Right hindlimb (tissue), 1 donor: ENCODE results near the gene SORL1.

Experiments used
- DNase-seq: peaks from one replicate; pipeline ENCODE4 v3.0.0-alpha.2; 2018

SORL1 gene

DNA sequence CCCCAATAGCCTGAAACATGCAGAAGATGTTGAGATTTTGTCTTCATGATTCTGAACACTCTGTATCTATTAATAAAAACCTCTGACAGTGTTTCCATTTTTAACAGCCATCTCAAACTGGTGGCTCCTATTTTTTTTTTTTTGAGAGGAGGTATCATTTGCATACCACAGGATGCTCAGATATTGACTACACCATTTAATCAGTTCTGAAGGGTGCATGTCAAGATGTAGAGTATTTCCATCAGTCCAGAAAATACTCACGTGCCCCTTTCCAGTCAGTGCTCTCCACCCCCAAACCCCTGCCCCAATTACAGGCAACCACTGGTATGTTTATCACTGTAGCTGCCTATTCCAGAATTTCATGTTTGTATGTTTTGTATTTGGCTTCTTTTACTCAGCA is 85.9 kb downstream of the SORL1 start:
- no peak for DNase-seq

DNA sequence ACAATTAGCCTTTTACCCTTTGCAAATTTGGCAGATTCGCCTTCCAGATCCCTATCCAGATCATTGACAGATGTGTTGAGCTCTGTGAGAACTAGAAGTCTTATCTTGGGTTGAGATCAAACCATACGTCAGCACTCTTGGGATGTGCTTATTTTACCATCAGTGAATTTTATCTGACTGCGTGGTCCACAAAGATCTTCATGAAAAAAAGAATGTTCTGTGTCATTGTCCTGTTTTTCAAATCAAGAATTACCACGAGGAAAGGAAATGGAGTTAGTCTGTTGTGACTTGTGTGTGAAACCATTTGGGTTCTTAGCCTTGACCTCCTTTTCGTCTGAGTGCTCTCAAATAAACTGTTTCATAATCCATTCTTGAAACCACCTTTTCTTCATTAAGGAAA is 86.9 kb downstream of the SORL1 start:
- no peak for DNase-seq

DNA sequence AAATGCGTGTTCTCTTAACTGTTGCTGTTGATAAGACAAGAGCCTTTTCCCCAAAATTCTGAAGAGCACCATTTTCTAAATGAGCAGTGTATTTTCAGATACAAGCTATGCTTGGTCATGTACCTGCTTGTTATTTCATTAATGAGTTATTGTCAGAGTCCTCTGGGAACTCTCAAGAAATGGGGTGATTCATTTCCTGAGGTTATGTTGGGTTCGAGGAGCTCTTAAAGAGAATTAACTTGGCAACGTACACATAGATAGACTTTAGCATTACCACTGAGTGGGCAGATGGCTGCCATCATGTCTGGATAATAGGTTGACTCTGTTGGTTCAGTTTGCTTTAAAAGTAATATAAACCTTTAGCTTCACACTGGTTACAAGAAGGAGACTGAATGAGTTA is 88.5 kb downstream of the SORL1 start:
- DNase-seq = no peak

DNA sequence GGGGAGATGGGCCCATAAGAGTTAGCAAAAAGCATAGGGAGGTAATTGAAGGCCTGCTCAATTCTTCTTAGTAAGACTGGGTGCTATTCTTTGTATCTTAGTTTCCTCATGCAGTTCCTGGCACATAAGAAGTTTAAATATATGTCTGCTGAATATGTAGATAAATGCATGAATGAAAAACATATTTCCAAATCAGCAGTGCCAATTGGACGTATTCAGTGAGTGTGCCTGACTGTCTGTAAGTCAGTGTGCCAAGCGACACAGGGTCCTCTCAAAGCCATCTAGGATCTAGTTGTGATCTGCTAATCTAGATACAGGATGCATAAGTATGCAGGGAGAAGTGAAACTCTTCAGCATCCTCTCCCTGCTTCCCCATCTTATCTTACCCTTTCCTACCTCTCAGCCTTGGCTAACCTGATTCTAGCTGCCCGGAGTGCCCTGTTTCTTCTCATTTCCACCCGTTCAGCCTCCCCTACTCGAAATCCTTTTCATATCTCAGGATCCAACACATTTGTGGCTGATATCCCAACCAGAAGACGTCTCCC is 91.8 kb downstream of the SORL1 start:
- DNase-seq = no peak

DNA sequence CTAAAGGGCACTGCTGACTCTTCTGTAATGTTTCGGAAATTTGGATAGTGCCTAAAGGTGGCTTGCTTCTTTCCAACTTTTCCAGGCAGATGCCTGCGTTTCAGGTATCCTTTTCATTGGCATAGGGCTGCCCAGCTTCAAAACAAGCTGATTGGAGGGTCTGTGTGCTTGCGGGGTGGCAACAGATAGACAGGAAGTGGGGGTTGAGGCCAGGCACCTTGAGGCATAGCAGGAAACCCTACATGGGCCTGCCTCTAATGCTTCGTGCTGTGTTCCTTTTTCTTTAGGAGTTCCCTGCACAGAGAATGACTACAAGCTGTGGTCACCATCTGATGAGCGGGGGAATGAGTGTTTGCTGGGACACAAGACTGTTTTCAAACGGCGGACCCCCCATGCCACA is 92.8 kb downstream of the SORL1 start:
- no peak for DNase-seq

DNA sequence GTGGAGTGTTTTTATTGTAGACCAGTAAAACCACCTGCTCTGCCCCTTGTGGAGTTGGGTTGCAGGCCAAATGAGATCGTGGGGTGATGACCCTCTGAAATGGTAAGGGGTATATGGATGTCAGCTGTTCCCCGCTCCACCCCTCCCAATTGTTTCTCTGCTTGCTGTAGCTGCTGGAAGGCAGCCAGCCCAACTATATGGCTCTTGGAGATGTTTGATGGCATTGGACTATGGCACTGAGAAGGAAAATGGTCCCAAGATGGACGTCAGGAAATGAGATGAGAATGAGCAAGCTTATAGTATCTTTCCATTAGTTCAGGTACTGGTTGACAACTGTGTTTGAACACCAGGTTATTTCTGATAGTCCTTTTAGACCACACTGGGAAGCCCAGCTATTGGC is 95.5 kb downstream of the SORL1 start:
- no peak for DNase-seq

DNA sequence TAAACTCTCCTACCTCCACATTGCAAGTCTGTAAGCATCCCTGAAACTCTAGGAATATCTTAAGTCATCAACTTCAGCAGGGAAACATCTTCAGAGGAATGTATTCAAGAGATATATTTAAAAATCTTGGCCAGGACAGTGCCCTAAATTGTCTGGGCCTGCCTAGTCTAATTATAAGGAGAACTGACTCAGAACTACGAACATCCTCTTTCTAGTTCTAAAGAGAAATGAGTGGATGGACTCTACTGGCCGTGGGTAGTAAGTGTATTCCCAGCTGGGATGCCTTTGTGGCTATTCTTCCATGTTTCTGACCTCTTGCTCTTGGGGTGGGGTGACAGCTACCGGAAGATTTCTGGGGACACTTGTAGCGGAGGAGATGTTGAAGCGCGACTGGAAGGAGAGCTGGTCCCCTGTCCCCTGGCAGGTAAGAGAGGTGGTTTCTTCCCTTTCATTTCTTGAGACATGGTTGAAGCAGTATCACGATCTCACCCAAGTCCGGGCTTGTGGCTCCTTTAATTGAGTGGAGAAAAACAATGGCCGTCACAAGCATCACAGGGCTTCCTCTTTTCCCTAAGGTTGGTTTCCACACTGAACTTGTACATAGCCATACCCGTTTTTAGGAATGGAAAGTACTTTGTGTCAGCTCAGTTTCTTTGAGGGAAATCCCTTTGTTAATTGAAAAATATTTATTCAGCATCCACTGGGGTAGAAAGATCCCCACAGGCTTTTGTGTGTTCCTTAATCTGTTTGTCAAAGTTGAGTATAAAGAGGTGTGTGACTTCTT is 98.3 kb downstream of the SORL1 start:
- no peak for DNase-seq

DNA sequence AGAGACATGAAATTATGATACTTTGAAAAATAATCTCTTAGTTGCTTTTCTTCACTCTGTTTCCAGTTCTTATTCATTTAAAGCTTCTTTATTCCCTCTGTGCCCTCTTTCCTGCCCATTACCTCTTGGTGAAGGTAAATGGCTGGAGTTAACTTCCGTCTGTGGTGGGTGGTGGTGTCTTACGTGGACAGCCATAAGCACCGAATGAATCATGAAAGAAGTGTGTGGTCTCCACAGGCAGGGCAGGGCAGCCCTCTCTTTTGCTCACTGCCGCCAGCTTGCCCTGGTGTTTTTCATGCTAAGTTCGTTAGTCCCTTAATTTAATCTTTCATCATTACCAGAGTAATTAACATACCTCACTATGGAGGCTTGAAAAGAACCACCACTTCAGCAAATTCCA is 99.3 kb downstream of the SORL1 start:
- no peak for DNase-seq

DNA sequence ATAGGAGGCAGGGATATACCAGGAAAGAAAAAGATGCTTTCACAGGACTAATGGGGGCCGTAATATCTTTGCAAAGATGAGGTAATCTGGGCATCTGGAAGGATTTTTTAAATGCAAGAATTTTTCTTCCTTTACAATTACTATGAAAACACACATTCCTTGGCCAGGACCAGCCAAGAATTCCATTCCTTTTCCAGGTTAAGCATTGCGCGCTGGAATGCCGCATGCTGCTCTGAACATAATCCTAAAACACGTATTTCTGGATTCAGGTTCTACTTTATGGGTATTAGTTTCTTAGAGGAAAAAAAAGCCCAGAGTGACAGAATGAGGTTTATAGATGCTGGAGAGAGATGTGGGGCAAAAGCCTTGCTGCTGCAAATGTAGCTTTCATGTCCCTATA is 100.0 kb downstream of the SORL1 start:
- DNase-seq = no peak

DNA sequence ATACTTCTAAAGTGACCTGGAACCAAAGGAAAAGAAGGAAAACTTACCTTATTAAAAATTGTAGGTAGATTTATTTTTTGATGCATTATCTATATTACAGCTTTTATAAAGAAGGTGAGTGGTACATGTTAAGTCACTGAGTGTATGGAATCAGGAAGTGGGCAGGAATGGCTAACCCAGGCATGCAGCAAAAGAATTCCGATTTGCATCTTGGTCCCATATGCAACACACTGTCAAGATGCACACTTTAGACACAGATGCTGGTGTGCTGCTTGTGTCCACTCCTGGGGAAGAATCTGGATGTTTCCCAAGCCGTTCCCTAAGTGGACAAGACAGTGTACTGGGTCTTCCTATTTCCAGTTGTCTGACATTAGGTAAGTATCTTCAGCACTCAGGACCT is 100.5 kb downstream of the SORL1 start:
- DNase-seq = no peak

DNA sequence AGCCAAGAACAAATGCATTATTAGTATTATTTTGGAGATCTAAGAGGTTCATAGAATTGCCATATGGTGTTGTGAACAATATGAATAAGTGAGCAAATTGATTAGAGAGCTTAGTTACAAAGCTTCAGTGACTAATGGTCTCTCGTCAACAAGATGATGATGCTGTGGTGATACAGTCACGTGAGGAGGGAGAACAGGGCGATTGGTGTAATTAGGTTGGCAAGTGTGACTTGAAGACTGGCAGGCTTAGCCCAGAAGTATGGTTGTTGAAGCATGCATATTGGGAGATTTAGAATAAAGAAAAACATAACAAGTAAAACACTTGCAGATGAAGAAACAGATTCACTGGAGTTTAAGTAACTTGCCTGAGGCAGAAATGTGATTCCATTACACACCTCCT is 101.3 kb downstream of the SORL1 start:
- no peak for DNase-seq

DNA sequence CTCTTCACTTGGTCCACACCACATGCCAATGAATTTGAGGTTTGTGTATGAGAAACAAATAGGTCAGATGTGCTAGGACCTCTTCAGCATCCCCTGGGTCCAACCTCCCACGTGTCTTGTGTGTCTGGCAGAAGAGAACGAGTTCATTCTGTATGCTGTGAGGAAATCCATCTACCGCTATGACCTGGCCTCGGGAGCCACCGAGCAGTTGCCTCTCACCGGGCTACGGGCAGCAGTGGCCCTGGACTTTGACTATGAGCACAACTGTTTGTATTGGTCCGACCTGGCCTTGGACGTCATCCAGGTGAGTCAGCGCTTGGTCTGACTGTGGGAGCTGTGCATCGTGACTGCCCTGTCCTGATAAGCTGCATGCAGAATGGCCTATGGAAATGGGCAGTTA is 101.7 kb downstream of the SORL1 start:
- DNase-seq = no peak

DNA sequence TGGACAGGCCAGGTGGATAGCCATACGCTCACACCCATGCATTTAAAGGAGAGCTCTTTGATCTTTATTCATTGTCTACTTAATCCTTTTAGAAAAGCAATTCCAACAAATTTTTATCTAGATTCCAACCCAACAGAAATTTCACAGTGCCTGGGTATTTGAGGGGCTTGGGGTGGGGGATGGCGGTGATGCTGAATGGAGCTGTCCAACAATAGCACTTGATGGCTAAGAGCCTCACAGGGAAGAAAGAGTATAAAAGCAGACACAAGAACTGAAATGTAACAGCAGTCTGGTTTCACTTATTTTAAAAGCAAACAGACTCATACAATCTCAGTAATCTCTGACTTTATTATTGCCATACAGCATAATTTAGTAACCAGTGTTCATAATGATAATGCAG is 102.4 kb downstream of the SORL1 start:
- no peak for DNase-seq

DNA sequence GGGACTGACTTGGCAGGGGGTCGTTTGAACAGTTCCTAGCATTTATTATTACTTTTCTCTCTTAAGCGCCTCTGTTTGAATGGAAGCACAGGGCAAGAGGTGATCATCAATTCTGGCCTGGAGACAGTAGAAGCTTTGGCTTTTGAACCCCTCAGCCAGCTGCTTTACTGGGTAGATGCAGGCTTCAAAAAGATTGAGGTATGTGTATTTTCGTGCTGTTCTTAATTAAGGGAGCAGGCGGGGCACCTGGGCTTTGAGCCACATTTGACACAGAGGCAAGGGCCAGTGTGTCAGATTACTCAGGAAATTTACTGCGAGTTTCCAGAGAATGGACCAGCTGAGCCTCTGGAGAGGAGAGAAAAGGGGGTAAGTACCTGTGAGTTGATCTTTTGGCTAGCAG is 103.0 kb downstream of the SORL1 start:
- no peak for DNase-seq

DNA sequence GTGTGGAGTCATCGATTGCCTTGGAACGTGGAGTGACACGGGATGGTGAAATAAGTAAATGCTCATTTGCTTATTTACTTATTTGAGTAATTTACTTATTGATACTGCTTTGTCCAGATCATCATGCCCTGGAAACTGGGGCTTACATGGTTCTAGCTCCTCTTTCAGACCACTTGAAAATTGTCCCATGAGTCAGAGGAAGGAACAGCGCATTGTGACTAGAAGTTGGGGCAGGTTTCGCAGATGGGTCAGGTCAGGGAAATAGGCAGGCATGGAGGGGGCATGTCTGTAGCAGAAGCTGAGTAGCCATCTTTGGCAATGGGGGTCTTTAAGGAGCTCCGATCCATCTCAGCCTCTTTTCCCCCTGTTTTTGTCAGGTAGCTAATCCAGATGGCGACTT is 104.8 kb downstream of the SORL1 start:
- DNase-seq = no peak

DNA sequence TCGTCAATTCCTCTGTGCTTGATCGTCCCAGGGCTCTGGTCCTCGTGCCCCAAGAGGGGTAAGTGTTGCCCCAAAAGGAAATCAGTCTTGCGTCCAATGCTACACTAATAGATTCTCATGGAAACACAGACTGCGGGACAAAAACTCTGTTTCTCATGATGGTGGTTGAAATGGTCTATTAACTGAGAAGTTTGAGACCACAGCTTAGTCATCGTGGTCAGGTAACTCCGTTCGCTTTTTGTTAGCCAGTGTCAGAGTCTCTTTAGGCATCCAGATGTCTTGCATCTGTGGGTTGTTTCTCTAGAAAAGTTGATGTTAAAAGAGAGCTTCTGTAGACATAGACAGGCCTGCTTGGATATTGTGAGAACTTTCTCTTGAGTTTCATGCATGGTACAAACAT is 105.2 kb downstream of the SORL1 start:
- DNase-seq = no peak

DNA sequence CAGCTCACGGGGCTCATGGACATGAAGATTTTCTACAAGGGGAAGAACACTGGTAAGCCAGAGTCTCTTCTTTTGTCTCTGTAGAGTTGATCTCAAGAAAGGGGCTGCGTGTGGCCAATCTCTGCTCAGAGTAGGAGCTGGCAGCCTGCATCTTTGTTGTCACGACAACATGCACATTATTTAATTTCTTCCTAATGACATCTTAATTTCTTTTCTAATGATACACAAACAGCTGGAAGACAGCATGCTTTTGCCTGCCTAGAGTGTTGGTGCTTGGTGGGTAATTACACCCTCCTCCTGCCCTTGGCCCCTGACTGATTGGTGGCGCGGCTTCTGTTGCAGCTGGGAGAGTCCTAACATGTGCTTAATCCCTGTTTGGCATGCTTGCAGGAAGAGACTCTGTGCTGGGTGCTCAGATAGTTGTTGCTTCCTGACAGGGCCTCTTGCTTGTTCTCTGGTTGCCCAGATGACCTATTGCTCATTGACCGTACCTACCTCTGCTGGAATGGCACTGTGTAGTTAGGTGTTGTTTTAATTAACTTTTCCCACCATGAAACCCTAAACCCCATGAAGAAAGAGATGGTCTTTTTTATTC is 107.6 kb downstream of the SORL1 start:
- peak; percentile 40 for DNase-seq

DNA sequence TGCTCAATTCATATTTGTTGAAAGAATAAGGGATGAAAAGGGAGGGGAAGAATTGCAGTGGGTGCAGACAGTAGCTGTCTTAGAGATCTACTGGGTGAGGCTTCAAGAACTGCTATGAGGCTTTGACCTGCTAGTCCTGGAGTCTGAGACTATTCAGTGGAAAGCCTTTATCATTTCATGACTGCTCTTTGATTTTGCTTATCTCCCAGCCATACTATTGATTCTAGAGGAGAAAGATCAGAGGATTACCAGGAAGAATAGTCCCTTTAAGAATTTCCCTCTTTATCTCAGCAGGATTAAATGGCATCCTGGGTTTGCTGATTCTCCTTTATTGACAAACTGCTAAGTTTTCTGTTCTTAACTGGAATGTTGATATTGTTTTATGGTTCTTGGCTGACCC is 108.1 kb downstream of the SORL1 start:
- no peak for DNase-seq

DNA sequence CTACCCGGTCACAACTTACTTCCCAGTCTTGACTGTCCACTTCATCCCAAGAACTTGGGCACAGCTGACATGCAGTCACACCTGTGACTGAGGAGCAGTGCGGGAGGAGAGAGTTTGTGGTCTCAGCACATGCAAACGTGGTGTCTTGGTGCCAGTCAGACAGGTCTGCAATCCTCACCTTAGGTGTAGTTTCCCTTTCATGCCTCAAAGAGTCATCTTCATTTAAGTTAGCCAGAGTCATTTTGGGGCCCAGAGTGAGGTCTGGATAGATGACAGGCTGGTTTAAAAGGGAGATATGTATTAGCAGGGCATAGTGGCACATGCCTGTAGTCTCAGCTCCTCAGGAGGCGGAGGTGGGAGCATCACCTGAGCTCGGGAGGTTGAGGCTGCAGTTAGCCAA is 109.1 kb downstream of the SORL1 start:
- DNase-seq = no peak

DNA sequence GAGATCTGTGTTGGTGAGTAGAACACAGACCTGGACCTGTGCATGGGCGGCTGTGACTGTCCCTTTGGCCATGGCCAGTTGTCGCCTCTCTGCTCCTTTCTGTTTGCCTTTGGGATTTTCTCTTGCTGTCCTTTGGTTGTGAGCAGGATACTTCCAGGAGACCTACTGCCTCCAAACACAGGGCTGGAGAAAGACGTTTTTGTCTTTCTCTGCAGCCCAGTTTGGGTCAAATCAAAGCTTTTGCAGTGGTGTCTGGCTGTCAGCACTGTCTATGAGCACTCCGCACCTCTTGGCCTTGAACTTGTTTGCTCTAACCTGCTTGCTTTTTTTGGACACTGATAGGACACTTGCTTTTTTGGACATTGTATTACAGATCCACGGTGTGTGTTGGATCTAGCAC is 109.6 kb downstream of the SORL1 start:
- no peak for DNase-seq

DNA sequence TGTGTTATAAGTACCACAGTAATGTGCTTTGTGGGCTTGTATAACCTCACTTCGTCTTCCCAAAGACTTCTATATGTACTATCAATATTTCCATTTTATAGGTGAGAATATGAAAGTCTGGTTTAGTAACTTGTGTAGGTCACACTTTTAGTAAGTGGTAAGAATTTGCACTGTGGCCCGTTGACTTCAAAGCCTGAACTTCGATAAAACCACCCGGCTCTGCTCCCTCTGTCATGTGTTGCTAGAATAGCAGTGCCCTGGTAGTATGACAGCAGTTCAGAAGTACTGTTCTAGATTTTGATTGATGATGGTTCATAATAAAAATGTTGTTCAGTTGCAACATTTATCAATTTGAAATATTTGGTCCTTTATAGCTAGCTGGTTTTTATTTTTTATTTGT is 110.9 kb downstream of the SORL1 start:
- no peak for DNase-seq

DNA sequence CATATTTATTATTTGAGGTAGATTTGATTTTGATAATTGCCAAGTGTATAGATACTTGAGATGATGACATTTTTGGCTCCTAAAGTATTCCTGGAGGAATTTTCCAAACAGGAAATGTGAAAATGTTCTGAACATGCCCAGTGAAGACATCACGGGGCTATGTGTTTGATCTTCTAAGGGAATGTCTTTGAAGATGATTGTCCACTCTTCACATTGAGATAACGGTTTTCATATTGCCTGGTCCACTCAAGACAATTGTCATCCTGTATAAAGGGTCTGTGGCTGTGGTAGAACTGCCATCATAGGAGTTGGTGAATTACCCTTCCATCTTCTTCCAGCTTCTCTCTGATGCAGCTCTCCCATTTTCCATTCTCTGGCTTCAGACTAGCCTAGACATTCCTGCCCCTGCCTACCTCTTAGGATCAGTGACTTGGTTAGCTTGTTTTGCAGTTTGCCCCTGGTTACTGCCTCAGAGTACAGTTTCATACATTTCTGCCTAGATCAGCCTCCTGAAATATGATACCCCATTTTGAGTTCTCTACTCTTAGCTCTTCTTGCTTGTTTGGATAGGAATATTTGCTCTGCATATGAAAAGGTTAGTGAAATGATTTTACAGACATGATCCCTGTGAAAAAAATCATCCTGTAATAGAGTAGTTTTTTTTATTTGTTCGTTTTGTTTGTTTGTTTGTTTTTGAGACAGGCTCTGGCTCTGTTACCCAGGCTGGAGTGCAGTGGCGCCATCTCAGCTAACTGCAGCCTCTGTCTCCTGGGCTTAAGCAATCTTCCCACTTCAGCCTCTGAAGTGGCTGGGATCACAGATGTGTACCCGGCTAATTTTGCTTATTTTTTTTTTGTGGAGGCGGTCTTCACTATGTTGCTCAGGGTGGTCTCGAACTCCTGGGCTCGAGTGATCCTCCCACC is 112.0 kb downstream of the SORL1 start:
- no peak for DNase-seq

DNA sequence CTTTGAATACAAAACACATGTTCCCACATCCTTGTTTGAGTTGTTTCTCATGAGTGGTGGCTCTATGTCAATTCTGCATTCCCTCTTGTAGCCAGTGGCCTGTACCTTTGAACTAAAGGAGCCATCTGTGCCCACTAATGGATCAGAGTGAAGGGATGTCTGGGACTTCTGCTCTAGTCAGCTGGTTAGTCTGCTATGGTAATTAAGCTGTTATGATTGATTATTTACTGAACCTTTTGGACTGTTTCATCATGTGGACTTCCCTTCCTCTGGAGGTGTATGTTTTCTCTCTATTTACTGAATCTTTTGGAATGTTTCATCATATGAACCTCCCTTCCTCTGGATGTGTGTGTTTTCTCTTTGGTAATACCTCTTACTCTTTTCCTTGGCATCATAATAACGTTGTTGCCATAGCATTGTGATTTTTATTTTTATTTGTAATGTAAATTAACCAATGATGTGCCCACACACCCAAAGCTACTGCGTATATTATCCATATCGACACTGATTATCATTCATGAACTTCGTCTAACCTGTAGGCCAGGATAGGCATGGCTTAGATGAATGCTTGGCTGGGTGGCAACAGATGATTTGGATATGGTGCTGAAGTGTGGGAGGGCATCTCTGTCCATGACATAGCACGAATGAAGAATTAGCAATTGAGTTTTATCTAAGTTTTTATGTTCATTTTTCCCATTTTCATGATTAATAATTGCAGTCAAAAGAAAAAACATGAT is 113.0 kb downstream of the SORL1 start:
- DNase-seq = no peak
